Central memory CD4-positive, alpha-beta T cell (primary cell): Measurements from ENCODE around the gene MCF2L.

Experiments
- DNase-seq: peaks from one replicate; pipeline ENCODE4 v3.0.0; 2022

Gene MCF2L

DNA sequence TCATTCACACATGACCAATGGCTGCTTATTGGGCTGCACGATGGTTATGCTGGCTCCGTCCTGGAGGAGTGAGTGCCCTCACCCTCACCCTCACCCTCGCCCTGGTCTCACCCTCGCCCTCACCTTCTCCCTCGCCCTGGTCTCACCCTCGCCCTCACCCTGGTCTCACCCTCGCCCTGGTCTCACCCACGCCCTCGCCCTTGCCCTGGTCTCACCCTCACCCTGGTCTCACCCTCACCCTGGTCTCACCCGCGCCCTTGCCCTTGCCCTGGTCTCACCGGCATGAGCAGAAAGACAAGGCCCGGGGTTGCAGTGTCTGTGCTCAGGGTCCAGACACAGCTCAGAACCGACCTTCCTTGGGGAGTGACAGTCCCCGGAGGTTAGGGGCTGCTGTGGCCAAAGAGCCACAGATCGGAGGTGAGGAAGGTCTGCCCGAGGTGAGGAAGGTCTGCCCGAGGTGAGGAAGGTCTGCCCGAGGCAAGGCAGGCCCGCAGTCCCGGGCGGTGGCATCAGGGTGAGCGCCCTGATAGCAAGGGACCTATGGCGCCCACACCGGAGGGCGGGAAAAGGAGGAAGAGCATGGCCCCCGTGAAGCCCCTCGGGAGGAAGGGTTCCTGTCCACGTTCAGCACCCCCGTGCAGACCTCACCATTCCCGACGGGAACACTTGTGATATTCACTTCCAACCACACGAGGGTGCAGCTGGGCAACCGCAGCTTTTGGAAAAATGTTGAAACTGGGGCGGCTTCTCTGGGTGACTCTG, 65.6 kb downstream of the MCF2L start:
- DNase-seq = no peak

GRCh38 chr13:113035213-113035800, 66.3 kb downstream of the MCF2L start:
- no peak for DNase-seq

- no peak for DNase-seq
Measured at GRCh38 chr13:113036401-113036800, 67.4 kb downstream of the MCF2L start.

DNA sequence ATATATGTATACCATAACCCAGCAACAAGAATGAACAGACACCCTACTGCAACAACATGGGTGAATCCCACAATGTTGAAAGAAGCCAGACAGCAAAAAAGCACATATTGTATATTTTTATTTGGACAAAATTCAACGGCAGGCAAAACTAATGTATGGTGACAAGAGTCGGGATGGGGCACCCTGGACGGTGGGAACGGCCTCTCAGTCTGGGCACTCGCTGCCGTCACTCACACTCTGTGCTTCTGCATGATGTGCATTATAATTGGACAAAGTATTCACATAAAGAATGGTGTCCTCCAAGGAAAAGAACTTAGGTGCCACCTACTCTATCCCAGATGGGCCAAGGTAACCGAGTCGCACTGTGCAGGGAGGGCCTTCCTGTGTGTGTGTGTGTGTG, 71.0 kb downstream of the MCF2L start:
- no peak for DNase-seq

- DNase-seq = no peak
Measured at GRCh38 chr13:113040597-113041292, 71.7 kb downstream of the MCF2L start.

- DNase-seq = no peak
Measured at GRCh38 chr13:113041293-113041690, 72.3 kb downstream of the MCF2L start.

DNA sequence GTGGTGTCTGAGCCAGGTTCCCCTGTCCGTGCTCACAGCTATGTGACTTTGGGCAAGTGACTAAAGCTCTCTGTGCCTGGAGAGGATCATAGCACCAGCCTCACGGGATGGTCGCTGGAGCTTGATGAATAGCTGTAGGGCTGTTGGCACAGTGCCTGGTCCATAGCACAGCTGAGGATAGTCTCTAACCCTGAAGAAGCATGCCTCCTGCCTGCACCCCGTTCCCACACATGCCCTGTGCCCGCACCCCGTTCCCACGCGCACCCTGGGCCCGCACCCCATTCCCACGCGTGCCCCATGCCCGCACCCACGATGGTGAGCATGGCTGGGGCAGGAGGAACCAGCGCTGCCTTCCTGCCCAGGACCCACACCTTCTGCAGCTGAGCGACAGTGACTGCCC, 72.9 kb downstream of the MCF2L start:
- DNase-seq = no peak

DNA sequence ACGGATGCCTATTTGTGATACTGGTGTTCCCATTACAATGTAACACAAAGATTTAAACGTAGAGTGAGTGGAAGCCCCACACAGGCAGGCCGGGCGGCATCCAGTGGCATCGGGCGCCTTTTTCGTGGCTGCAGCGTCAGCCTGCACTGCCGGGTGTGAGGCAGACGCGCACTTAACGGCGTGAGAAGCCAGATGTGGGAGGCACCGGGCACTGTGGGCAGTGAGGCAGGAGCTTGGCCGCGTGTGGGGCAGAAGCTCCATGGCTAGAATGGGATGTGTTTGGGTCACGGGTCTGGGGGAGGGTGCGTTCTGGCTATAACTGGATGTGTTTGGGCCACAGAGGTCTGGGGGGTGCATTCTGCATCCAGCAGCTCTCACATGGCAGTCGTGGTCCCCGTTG, 73.4 kb downstream of the MCF2L start:
- DNase-seq = no peak

- DNase-seq = no peak
Measured at GRCh38 chr13:113043001-113043630, 74.1 kb downstream of the MCF2L start.

DNA sequence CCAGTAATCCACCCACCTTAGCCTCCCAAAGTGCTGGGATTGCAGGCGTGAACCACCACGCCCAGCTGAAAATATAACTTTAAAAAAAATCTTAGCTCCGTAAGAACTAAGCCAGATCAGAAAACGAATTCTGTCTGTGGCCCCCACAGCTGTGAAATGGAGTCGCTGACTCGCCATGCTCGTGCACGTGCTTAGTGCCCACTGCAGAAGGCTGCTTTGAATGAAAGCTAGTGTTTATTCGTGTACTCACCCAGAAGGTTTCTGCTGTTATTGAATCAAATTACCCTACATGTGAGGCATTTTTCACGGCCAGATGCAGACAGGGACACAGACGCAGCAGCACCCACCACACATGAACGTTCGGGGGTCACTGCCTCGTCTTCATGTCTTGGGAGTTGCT, 74.9 kb downstream of the MCF2L start:
- DNase-seq = no peak

GRCh38 chr13:113044391-113045114, 75.5 kb downstream of the MCF2L start:
- no peak for DNase-seq

GRCh38 chr13:113045251-113046127, 76.5 kb downstream of the MCF2L start:
- DNase-seq = no peak

DNA sequence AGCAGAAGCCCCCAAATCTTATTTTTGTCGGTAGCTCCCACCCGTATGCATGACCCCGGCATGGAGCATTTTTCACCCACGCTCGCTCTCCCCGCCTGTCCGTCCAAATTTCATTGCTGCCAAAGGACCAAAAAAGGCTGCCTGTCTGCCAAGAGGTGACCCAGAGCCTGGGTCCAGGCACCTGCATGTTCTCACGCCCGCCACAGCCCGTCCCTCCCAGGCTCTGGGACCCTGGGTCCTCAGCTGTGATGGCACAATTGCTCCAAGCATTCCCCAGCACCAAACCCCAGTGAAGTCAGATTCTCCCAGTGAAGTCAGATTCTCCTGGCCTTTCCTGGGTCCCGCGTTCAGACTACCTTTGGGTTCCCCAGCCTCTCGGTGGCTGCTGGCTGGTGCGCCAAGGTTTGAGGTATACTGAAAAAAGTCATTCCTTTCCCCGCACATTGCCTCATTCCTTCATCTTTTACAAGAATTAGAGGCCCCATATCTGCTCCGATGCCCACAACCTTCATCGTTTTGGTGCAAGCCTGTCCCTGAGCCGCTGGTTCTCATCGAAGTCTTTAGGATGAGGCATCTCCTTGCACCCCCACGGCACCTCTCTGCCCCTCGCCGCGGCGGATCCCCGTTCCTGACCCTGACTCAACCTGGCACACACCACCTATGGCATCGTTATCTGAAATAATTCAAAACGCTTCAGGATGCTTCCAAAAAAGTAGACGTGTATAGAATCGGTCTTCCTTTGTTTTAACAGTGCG, 77.3 kb downstream of the MCF2L start:
- DNase-seq = no peak

GRCh38 chr13:113046883-113047244, 77.8 kb downstream of the MCF2L start:
- no peak for DNase-seq

DNA sequence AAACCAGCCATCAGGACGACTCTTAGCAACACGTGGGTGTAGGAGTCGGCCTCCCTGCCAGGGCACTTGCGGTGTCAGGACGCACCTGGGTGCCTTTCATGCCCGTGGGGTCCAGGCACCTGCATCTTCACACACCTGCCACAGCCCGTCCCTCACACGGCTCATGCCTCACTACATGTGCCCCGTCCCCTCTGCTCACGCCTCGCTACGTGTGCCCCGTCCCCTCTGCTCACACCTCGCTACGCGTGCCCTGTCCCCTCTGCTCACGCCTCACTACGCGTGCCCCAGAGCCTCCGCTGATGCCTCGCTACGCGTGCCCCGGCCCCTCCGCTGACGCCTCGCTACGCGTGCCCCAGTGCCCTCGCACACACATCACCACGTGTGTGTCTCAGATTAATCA, 78.6 kb downstream of the MCF2L start:
- no peak for DNase-seq

DNA sequence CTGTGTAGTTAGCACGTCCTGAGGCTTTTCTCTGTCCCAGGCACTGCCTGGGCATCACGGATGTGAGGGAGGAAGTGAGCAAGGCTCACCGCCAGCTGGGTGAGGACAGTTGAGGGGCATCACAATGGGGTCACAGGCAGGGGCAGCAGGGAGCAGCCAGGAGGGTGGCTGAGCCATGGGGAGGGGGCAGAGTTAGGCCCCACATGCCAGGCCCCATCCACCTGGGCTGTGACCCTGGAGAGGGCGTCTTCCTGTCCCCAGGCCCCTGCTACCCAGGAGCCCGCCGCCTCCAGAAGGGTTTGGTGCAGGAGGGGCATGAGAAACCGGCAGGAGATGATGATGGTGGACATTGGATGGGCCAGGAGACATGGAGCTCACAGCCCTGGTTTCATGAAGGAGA, 79.8 kb downstream of the MCF2L start:
- no peak for DNase-seq

DNA sequence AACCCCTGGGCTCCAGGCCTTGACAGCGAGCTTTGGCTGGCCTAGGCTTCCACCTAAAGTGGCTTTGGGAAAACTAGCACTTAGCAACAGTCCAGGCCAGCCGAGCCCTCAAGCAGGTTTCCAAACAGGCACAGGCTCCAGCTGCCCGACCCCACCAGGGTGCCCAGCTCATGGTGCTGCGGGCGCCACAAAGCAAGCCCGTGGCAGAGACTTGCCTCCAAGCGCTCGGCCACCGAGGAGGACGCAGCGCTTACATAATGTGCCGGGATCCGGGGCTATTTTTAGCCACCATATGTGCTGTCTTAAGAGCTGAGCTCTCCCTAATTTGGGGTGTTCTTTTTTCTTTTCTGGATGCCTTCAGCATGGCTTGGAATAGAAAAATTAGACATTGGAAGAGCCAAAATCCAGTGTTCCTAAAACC, 80.5 kb downstream of the MCF2L start:
- DNase-seq = no peak

- no peak for DNase-seq
Measured at GRCh38 chr13:113049981-113050380, 81.0 kb downstream of the MCF2L start.

GRCh38 chr13:113050734-113051431, 81.9 kb downstream of the MCF2L start:
- DNase-seq = no peak

- no peak for DNase-seq
Measured at GRCh38 chr13:113051641-113052040, 82.6 kb downstream of the MCF2L start.

- DNase-seq = no peak
Measured at GRCh38 chr13:113052206-113052605, 83.2 kb downstream of the MCF2L start.
